Measurements from ENCODE around the gene SERTAD2. TPM values are rescaled to one million over a fixed set of nuclear protein-coding genes. Genes with fewer than 3 reads are reported as not detected.
A peak's percentile ranks its signal among the peaks of the same experiment; 100 is the strongest.

The SERTAD2 gene
- total RNA-seq, 1 experiment from 2014 or later: 19.8 TPM

DNA sequence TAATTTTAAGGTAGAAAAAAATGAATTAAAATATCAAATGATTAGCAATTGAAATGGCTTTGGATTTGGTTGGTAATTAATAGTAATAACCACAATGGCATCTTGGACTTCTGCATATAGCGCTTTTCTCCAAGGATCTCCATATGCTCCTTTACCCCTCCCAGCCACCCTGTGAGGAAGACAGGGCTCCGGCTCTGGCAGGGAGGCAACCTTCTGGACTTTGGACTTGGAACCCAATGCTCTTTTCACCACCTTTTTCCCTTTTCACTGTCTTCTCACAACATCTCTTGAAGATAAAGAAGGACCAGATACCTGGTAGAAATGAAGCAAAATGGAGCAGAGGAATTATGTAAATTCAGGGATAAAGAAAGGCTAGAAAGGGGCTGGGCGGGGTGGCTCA is 23.8 kb upstream of the SERTAD2 start:
- TF ChIP-seq EZH2 (IDR thresholded peaks at IDR 0.05; ENCODE audit: low read length, unreplicated experiment) (no peak), EZH2phosphoT487 (IDR thresholded peaks at IDR 0.05; ENCODE audit: borderline replicate concordance, low read length) (no peak)
- TF ChIP-seq, protein P1, sequence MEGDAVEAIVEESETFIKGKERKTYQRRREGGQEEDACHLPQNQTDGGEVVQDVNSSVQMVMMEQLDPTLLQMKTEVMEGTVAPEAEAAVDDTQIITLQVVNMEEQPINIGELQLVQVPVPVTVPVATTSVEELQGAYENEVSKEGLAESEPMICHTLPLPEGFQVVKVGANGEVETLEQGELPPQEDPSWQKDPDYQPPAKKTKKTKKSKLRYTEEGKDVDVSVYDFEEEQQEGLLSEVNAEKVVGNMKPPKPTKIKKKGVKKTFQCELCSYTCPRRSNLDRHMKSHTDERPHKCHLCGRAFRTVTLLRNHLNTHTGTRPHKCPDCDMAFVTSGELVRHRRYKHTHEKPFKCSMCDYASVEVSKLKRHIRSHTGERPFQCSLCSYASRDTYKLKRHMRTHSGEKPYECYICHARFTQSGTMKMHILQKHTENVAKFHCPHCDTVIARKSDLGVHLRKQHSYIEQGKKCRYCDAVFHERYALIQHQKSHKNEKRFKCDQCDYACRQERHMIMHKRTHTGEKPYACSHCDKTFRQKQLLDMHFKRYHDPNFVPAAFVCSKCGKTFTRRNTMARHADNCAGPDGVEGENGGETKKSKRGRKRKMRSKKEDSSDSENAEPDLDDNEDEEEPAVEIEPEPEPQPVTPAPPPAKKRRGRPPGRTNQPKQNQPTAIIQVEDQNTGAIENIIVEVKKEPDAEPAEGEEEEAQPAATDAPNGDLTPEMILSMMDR (conservative IDR thresholded peaks at IDR 0.05; ENCODE audit: low read depth, low read length): no peak
- ChIA-PET CTCF (no interaction called here), POLR2A (ENCODE audit: unreplicated experiment) (no interaction called here)
- peaks cover 16% of the 10 kb centered on the region for H3K4me1 ChIP-seq (ENCODE audit: insufficient read depth, low read length)
- H3K79me2 ChIP-seq (ENCODE audit: low read length): no peaks in the 10 kb centered on the region
- ATAC-seq (no peak), DNase-seq (no peak)
- H3F3A ChIP-seq (ENCODE audit: low read length, unreplicated experiment): no peaks in the 10 kb centered on the region
- intact Hi-C loops (cut with micrococcal nuclease): no loop called here
- no peak overlapping the region for H2AFZ ChIP-seq (ENCODE audit: low read length)
- H3K36me3 ChIP-seq (ENCODE audit: low read depth, low read length): no peaks in the 10 kb centered on the region
- no peak overlapping the region for H3K4me3 ChIP-seq (ENCODE audit: low read length)
- no peak overlapping the region for H3K4me2 ChIP-seq (ENCODE audit: low read length)
- H3K9me3 ChIP-seq (ENCODE audit: low read length): no peaks in the 10 kb centered on the region
- H4K20me1 ChIP-seq (ENCODE audit: low read length): no peaks in the 10 kb centered on the region
- BruUV-seq (replicated peaks): no TSS peak
- H3K9me2 ChIP-seq (replicated peaks; ENCODE audit: low read length): no peaks in the 10 kb centered on the region
- no peak overlapping the region for H3K9ac ChIP-seq (ENCODE audit: low read length)
- H3K27ac ChIP-seq (ENCODE audit: low read length): no peak overlapping the region
- H3K27me3 ChIP-seq (ENCODE audit: low read length): no peaks in the 10 kb centered on the region

DNA sequence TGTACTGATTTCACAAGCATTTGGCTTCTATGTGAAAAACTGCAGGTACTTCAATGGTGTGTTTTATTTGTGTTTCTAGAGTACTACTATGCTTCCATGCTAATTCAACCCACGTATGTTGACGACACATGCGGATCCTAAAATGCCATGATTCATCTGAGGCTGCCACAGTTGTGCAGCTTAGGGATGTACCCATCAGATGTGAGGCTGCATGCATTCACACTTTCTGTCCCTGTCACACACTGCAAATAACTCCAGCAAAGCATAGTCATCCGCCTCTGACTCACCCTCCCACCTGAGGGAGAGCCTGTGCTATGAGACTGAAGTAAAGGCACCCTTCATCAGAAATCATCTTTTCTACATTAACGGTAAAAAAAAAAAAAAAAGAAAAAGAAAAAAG is 22.1 kb upstream of the SERTAD2 start:
- peak; percentile 90 for DNase-seq
- Histone ChIP-seq H3K9me2 (replicated peaks; ENCODE audit: low read length) (no peaks in the 10 kb centered on the region), H4K20me1 (ENCODE audit: low read length) (no peaks in the 10 kb centered on the region), H3K4me2 (ENCODE audit: low read length) (peak overlapping the region; percentile 10; the same call in 1 of the 2 replicates), H2AFZ (ENCODE audit: low read length) (no peak overlapping the region), H3K27ac (ENCODE audit: low read length) (peak overlapping the region; percentile 25; the same call in 1 of the 2 replicates), H3K9ac (ENCODE audit: low read length) (no peak overlapping the region), H3F3A (ENCODE audit: low read length, unreplicated experiment) (no peaks in the 10 kb centered on the region), H3K4me3 (ENCODE audit: low read length) (no peak overlapping the region), H3K4me1 (ENCODE audit: insufficient read depth, low read length) (peaks cover 16% of the 10 kb centered on the region), H3K27me3 (ENCODE audit: low read length) (no peaks in the 10 kb centered on the region), H3K79me2 (ENCODE audit: low read length) (no peaks in the 10 kb centered on the region), H3K36me3 (ENCODE audit: low read depth, low read length) (no peaks in the 10 kb centered on the region), H3K9me3 (ENCODE audit: low read length) (no peaks in the 10 kb centered on the region)
- peak; percentile 100 for ATAC-seq
- ChIA-PET CTCF (no interaction called here), POLR2A (ENCODE audit: unreplicated experiment) (no interaction called here)
- intact Hi-C loops (cut with micrococcal nuclease): no loop called here
- TF ChIP-seq, protein P1 (conservative IDR thresholded peaks at IDR 0.05; ENCODE audit: low read depth, low read length): no peak
- TF ChIP-seq EZH2 (IDR thresholded peaks at IDR 0.05; ENCODE audit: low read length, unreplicated experiment) (no peak), EZH2phosphoT487 (IDR thresholded peaks at IDR 0.05; ENCODE audit: borderline replicate concordance, low read length) (no peak)
- no TSS peak for BruUV-seq (replicated peaks)

DNA sequence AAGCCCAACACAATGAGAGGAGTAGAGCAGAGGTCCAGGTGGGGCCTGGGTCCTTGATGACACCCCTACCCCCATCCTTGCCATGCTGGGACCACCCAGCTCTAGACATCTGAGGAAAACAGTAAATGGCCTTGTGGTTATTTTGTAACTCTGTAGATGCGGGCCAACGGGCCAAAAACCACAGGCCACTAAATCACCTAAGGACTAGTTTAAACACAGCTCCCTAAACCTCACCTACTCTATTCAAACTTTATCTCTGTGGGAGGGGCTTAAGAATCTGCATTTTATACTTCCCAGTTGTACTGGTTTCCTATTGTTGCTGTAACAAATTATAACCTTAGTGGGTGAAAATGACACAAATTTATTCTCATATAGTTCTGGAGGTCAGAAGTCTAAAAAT is 19.0 kb upstream of the SERTAD2 start:
- H3F3A ChIP-seq (ENCODE audit: low read length, unreplicated experiment): no peaks in the 10 kb centered on the region
- intact Hi-C loops (cut with micrococcal nuclease): no loop called here
- H3K4me1 ChIP-seq (ENCODE audit: insufficient read depth, low read length): peaks cover 16% of the 10 kb centered on the region
- H3K4me2 ChIP-seq (ENCODE audit: low read length): no peak overlapping the region
- no peaks in the 10 kb centered on the region for H4K20me1 ChIP-seq (ENCODE audit: low read length)
- no peak overlapping the region for H3K27ac ChIP-seq (ENCODE audit: low read length)
- no peaks in the 10 kb centered on the region for H3K9me2 ChIP-seq (replicated peaks; ENCODE audit: low read length)
- POLR2A ChIA-PET (ENCODE audit: unreplicated experiment): no interaction called here
- TF ChIP-seq EZH2phosphoT487 (IDR thresholded peaks at IDR 0.05; ENCODE audit: borderline replicate concordance, low read length) (no peak), EZH2 (IDR thresholded peaks at IDR 0.05; ENCODE audit: low read length, unreplicated experiment) (no peak)
- TF ChIP-seq, protein P1 (conservative IDR thresholded peaks at IDR 0.05; ENCODE audit: low read depth, low read length): no peak
- no peak overlapping the region for H2AFZ ChIP-seq (ENCODE audit: low read length)
- CTCF ChIA-PET: no interaction called here
- BruUV-seq (replicated peaks): no TSS peak
- no peak for DNase-seq
- H3K79me2 ChIP-seq (ENCODE audit: low read length): no peaks in the 10 kb centered on the region
- no peak for ATAC-seq
- no peaks in the 10 kb centered on the region for H3K9me3 ChIP-seq (ENCODE audit: low read length)
- no peak overlapping the region for H3K4me3 ChIP-seq (ENCODE audit: low read length)
- H3K9ac ChIP-seq (ENCODE audit: low read length): no peak overlapping the region
- no peaks in the 10 kb centered on the region for H3K27me3 ChIP-seq (ENCODE audit: low read length)
- H3K36me3 ChIP-seq (ENCODE audit: low read depth, low read length): no peaks in the 10 kb centered on the region

Data from PC-3 (cell line).